Measurements from ENCODE around the gene GAGE12E. TPM values are rescaled to one million over a fixed set of nuclear protein-coding genes. Genes with fewer than 3 reads are reported as not detected.
"Not testable (repeated sequence)": the region's sequence is repeated elsewhere in the genome, so short reads cannot be mapped to it uniquely, and the experiment has no call there.

The GAGE12E gene
- total and polyA plus RNA-seq, 12 donors = not detected

DNA sequence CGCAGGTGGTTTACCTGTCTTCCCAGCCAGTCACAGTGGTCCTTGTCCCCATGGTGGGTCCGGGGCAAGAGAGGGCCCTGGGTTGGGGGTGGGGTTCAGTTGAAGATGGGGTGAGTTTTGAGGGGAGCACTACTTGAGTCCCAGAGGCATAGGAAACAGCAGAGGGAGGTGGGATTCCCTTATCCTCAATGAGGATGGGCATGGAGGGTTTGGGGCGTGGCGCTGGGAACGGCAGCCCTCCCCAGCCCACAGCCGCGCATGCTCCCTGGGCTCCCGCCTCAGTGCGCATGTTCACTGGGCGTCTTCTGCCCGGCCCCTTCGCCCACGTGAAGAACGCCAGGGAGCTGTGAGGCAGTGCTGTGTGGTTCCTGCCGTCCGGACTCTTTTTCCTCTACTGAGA, 47.6 kb downstream of the GAGE12E start, which contains the start of gene GAGE1:
GAGE1 (plus strand) TSS at position 301 of the 400 bp plus-strand sequence. CDS start 1,155 bp downstream, outside the sequence.
- H3K9me3 ChIP-seq (replicated peaks in 1 of 3); H3K4me1 ChIP-seq (replicated peaks in 1 of 2); H3K36me3 ChIP-seq (replicated peaks in 1 of 2); DNase-seq; intact Hi-C loops (cut with DNase I); H3K27ac ChIP-seq; H3K4me3 ChIP-seq; H3K27me3 ChIP-seq: not testable (repeated sequence)
- no CpG with 5 or more reads among the region's 16 CpGs for WGBS, 4 donors

Small RNAs within 50 kb of the gene (small RNA-seq; reads per million reads assigned to genes)
- 0 reads per million in 2 donors for gene GAGE12B

Other genes starting within 250 kb of the GAGE12E start
- under 1 TPM in 1 of 9 donors, not detected in 8; 0.33 TPM for gene GAGE10, start 247.6 kb upstream of the GAGE12E start, total RNA-seq
- not detected for gene GAGE10, start 247.6 kb upstream of the GAGE12E start, polyA plus RNA-seq
- not detected for gene GAGE12J, start 229.3 kb upstream of the GAGE12E start, total RNA-seq
- not detected for gene GAGE12J, start 229.3 kb upstream of the GAGE12E start, polyA plus RNA-seq
- not detected for gene GAGE13, start 219.7 kb upstream of the GAGE12E start, total RNA-seq
- not detected for gene GAGE13, start 219.7 kb upstream of the GAGE12E start, polyA plus RNA-seq
- not detected for gene GAGE12C, start 19.1 kb upstream of the GAGE12E start, total RNA-seq
- gene GAGE12C, start 19.1 kb upstream of the GAGE12E start, polyA plus RNA-seq = not detected
- gene GAGE12D, start 9.6 kb upstream of the GAGE12E start, total RNA-seq = not detected
- not detected for gene GAGE12D, start 9.6 kb upstream of the GAGE12E start, polyA plus RNA-seq
- gene GAGE12F, start 9.6 kb downstream of the GAGE12E start, total RNA-seq = 1 to 10 TPM in 1 of 9 donors, under 1 TPM in 1, not detected in 7; 0.57 to 1.1 TPM
- not detected for gene GAGE12F, start 9.6 kb downstream of the GAGE12E start, polyA plus RNA-seq
- under 1 TPM in 1 of 9 donors, not detected in 8; 0.57 TPM for gene GAGE12G, start 19.1 kb downstream of the GAGE12E start, total RNA-seq
- not detected for gene GAGE12G, start 19.1 kb downstream of the GAGE12E start, polyA plus RNA-seq
- not detected for gene GAGE12H, start 28.7 kb downstream of the GAGE12E start, total RNA-seq
- gene GAGE12H, start 28.7 kb downstream of the GAGE12E start, polyA plus RNA-seq = not detected
- gene GAGE2A, start 38.2 kb downstream of the GAGE12E start, total RNA-seq = under 1 TPM in 2 of 9 donors, not detected in 7; 0.57 to 0.69 TPM
- not detected for gene GAGE2A, start 38.2 kb downstream of the GAGE12E start, polyA plus RNA-seq
- gene GAGE1, start 47.7 kb downstream of the GAGE12E start, total RNA-seq = not detected
- gene GAGE1, start 47.7 kb downstream of the GAGE12E start, polyA plus RNA-seq = not detected
- gene PAGE1, start 144.7 kb downstream of the GAGE12E start, total RNA-seq = not detected
- not detected for gene PAGE1, start 144.7 kb downstream of the GAGE12E start, polyA plus RNA-seq

Measured in adrenal gland (tissue), 12 donors.